ENCODE data around the gene CD4. TPM values are rescaled to one million over a fixed set of nuclear protein-coding genes. Genes with fewer than 3 reads are reported as not detected.

CD4 gene
- total RNA-seq, 2 experiments from 2014 or later: not detected

GRCh38 chr12:6772726-6773589, 16.4 kb upstream of the CD4 start:
- H3K9me3 ChIP-seq (ENCODE audit: low read length): no peaks in the 10 kb centered on the region
- no peaks in the 10 kb centered on the region for H3K79me2 ChIP-seq (ENCODE audit: insufficient read depth, low read depth, low read length)
- intact Hi-C loops (cut with micrococcal nuclease; ENCODE audit: unreplicated experiment): no loop called here
- CTCF ChIA-PET (ENCODE audit: unreplicated experiment): interaction anchor here (0.6 kb wide), 1 partner anchor 311 kb away, joined by 3 read pairs; no protein-coding TSS in a partner anchor
- no peaks in the 10 kb centered on the region for H3K36me3 ChIP-seq (ENCODE audit: insufficient read depth, low read length)
- POLR2A ChIA-PET: no interaction called here
- H4K20me1 ChIP-seq (ENCODE audit: insufficient read depth, low read length): no peaks in the 10 kb centered on the region
- H3K27ac ChIP-seq (ENCODE audit: low read depth, low read length, poor library complexity, severe bottlenecking): no peak overlapping the region
- no TSS peak for BruUV-seq (replicated peaks)
- peak overlapping the region; percentile 11 for H3K4me2 ChIP-seq (ENCODE audit: low read length)
- TF ChIP-seq EZH2phosphoT487 (IDR thresholded peaks at IDR 0.05; ENCODE audit: borderline replicate concordance, low read depth, low read length) (no peak), CTCF (conservative IDR thresholded peaks at IDR 0.05; ENCODE audit: low read length) (no peak)
- H3K4me3 ChIP-seq (ENCODE audit: low read depth, low read length, poor library complexity, severe bottlenecking): no peak overlapping the region
- peaks cover 26% of the 10 kb centered on the region for H3K4me1 ChIP-seq (ENCODE audit: insufficient read depth, low read length, poor library complexity, severe bottlenecking)
- no peak for DNase-seq (ENCODE audit: low spot score)
- no peaks in the 10 kb centered on the region for H3K9me2 ChIP-seq (ENCODE audit: insufficient read depth, low read length)
- H2AFZ ChIP-seq (ENCODE audit: low read length): peak overlapping the region; percentile 16; the same call in 1 of the 2 replicates

DNA sequence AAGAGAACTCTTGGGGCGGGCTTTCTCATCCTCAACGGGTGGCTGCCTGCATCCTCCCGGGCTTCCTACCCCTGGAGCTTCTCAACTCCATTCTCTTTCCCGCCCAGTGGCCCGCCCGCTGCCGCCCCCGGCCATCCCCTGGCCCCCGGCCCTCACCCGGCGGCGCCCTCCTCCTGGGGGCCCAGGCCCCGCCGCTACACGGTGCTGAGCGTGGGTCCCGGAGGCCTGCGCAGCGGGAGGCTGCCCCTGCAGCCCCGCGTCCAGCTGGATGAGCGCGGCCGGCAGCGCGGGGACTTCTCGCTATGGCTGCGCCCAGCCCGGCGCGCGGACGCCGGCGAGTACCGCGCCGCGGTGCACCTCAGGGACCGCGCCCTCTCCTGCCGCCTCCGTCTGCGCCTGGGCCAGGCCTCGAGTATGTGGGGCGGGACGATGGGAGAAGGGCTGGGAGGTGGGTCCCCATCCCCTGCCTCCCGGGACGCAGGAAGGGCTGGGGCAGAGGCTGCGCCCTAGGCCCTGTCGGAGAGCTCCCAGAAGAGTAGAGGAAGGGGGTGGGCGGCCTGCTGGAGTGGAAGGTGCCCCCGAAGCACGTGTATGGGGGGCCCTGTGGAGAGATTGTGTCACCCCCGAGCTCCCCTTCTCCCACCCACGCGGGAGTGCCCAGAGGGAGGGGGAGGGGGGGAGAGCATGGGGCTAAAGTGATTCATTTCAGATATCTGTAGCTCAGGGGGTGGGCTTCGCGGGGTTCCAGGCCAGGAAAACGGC, 15.6 kb upstream of the CD4 start:
- CTCF ChIA-PET (ENCODE audit: unreplicated experiment): interaction anchor here (0.6 kb wide), 1 partner anchor 21 kb away, joined by 3 read pairs; no protein-coding TSS in a partner anchor
- H3K4me2 ChIP-seq (ENCODE audit: low read length): no peak overlapping the region
- no peak for DNase-seq (ENCODE audit: low spot score)

More for the DNA sequence above, 15.6 kb upstream of the CD4 start:
- Histone ChIP-seq H3K4me1 (ENCODE audit: insufficient read depth, low read length, poor library complexity, severe bottlenecking) (peaks cover 34% of the 10 kb centered on the region), H3K79me2 (ENCODE audit: insufficient read depth, low read depth, low read length) (no peaks in the 10 kb centered on the region), H3K9me2 (ENCODE audit: insufficient read depth, low read length) (no peaks in the 10 kb centered on the region), H2AFZ (ENCODE audit: low read length) (no peak overlapping the region), H3K9me3 (ENCODE audit: low read length) (no peaks in the 10 kb centered on the region), H3K27ac (ENCODE audit: low read depth, low read length, poor library complexity, severe bottlenecking) (no peak overlapping the region), H3K36me3 (ENCODE audit: insufficient read depth, low read length) (no peaks in the 10 kb centered on the region), H3K4me3 (ENCODE audit: low read depth, low read length, poor library complexity, severe bottlenecking) (no peak overlapping the region), H4K20me1 (ENCODE audit: insufficient read depth, low read length) (no peaks in the 10 kb centered on the region)
- TF ChIP-seq CTCF (conservative IDR thresholded peaks at IDR 0.05; ENCODE audit: low read length): no peak
- TF ChIP-seq EZH2phosphoT487 (IDR thresholded peaks at IDR 0.05; ENCODE audit: borderline replicate concordance, low read depth, low read length): no peak
- intact Hi-C loops (cut with micrococcal nuclease; ENCODE audit: unreplicated experiment): no loop called here
- POLR2A ChIA-PET: interaction anchor here (0.5 kb wide), 1 partner anchor 1197 kb away, joined by 3 read pairs; no protein-coding TSS in a partner anchor
- BruUV-seq (replicated peaks): no TSS peak

Data from OCI-LY7 (cell line).